K562 (cell line): ENCODE measurements around the gene ACY1. TPM values are rescaled to one million over a fixed set of nuclear protein-coding genes. Genes with fewer than 3 reads are reported as not detected.
A peak's percentile ranks its signal among the peaks of the same experiment; 100 is the strongest.

Experiments used
- ATAC-seq: fragments of 200-7000 bp; cut with Tn5 transposase; 3 replicates; pipeline ENCODE4 v1.9.1; 2020; ENCODE audit warnings: moderate library complexity
- BruUV-seq: library from RNA; stranded (reverse); fragments of 400-500 nt; replicated peaks from 2 replicates; lab custom pipeline; 2021; lab: Mats Ljungman, UMichigan
- CTCF ChIA-PET: fragments of 300-600 bp; formaldehyde crosslinking; extraction: SDS; loops from one replicate; lab custom pipeline; 2021; ENCODE audit warnings: low intra/inter-chr PET ratio; lab: Yijun Ruan, JAX
- POLR2A ChIA-PET: fragments of 300-600, 350-650 bp; sonication (Branson Sonifier 250); formaldehyde crosslinking; extraction: SDS; loops from one replicate; lab custom pipeline; 2021; ENCODE audit warnings: antibody characterized with exemption, inconsistent platforms; lab: Yijun Ruan, JAX
- DNase-seq, 4 experiments: peaks; one replicate each; pipeline versions ENCODE4 v3.0.0 to v3.0.0-alpha.2; 2011 to 2018; ENCODE audit warnings: low spot score in 3 of 4, mixed read lengths in 3 of 4; ENCODE audit errors: extremely low read depth in 1 of 4
- FAIRE-seq: peaks from 2 replicates; lab custom pipeline; 2011; peaks lifted over from hg19 to GRCh38; lab: Jason Lieb, UNC
- H2AFZ ChIP-seq: 2 replicates; pipeline ENCODE4 v1.6.0; 2011; ENCODE audit warnings: low read depth, low read length, control low read depth, inconsistent platforms
- H3K27ac ChIP-seq: fragments of 200-600 bp; 3 replicates; pipeline ENCODE4 v1.8.0; 2011; ENCODE audit warnings: low read depth, mild to moderate bottlenecking, control low read depth, inconsistent platforms, low read length, moderate library complexity, mixed read lengths; ENCODE audit errors: extremely low read depth
- H3K27me3 ChIP-seq, 2 experiments: fragments of 300-600 bp in 1 of 2; 2 replicates in 1 of 2; 3 replicates in 1 of 2; pipeline versions ENCODE4 v1.6.0 to v1.8.0; 2011; ENCODE audit warnings: inconsistent platforms in 2 of 2, low read length in 2 of 2, mild to moderate bottlenecking in 1 of 2, mixed read lengths in 1 of 2, moderate library complexity in 1 of 2; ENCODE audit not compliant: control insufficient read depth in 2 of 2, insufficient read depth in 2 of 2
- H3K36me3 ChIP-seq: fragments of 300-600 bp; 3 replicates; pipeline ENCODE4 v1.8.0; 2011; ENCODE audit warnings: mild to moderate bottlenecking, low read length, inconsistent platforms; ENCODE audit not compliant: control insufficient read depth, insufficient read depth
- H3K4me1 ChIP-seq, 2 experiments: fragments of 200-600 bp in 1 of 2; replicated peaks in 1 of 2; 2 replicates in 1 of 2; 3 replicates in 1 of 2; pipeline versions ENCODE4 v1.5.1 to v1.8.0; 2011; ENCODE audit warnings: inconsistent platforms in 2 of 2, low read length in 2 of 2, mild to moderate bottlenecking in 1 of 2, mixed read lengths in 1 of 2, moderate library complexity in 1 of 2; ENCODE audit not compliant: control insufficient read depth in 2 of 2, insufficient read depth in 2 of 2
- H3K4me2 ChIP-seq: 2 replicates; pipeline ENCODE4 v1.6.1; 2011; ENCODE audit warnings: low read length, control low read depth, inconsistent platforms, mixed read lengths; ENCODE audit not compliant: insufficient read depth
- H3K4me3 ChIP-seq: fragments of 200-600 bp; sonication (generic), shearing (Covaris generic); 2 replicates; pipeline ENCODE4 v1.5.1; 2016; ENCODE audit warnings: control low read depth, inconsistent platforms
- H3K79me2 ChIP-seq: fragments of 200-600 bp; 3 replicates; pipeline ENCODE4 v1.8.0; 2011; ENCODE audit warnings: low read length, inconsistent platforms; ENCODE audit not compliant: control insufficient read depth, insufficient read depth
- H3K9ac ChIP-seq, 2 experiments: 2 replicates each; pipeline versions ENCODE4 v1.6.0 to v1.6.1; 2011; ENCODE audit warnings: low read depth in 2 of 2, low read length in 2 of 2, control low read depth in 1 of 2, inconsistent platforms in 1 of 2, mild to moderate bottlenecking in 1 of 2, mixed read lengths in 1 of 2; ENCODE audit not compliant: insufficient read depth in 1 of 2
- H3K9me1 ChIP-seq: one replicate; pipeline ENCODE4 v1.6.0; 2011; ENCODE audit warnings: inconsistent platforms, mild to moderate bottlenecking, low read length, moderate library complexity; ENCODE audit not compliant: control insufficient read depth, insufficient read depth
- H3K9me3 ChIP-seq: replicated peaks from 2 replicates; pipeline ENCODE4 v1.5.1; 2011; ENCODE audit warnings: low read depth, low read length, inconsistent platforms; ENCODE audit not compliant: control insufficient read depth, insufficient read depth
- H4K20me1 ChIP-seq: replicated peaks from 2 replicates; pipeline ENCODE4 v1.6.1; 2011; ENCODE audit warnings: low read length, inconsistent platforms, mixed read lengths; ENCODE audit not compliant: control insufficient read depth, insufficient read depth
- BHLHE40 ChIP-seq: IDR thresholded peaks from 2 replicates; pipeline ENCODE4 v1.6.1; 2011; ENCODE audit warnings: low read length, improper control_type of control experiment
- CBFB ChIP-seq: sonication (generic); formaldehyde crosslinking; IDR thresholded peaks from 2 replicates; pipeline ENCODE4 v1.4.0; 2020; ENCODE audit warnings: mild to moderate bottlenecking, missing genetic modification reagents
- CREM ChIP-seq: IDR thresholded peaks from 2 replicates; pipeline ENCODE4 v1.6.1; 2014; ENCODE audit warnings: antibody characterized with exemption, low read depth
- ELF1 ChIP-seq: fragments of 200-800 bp; sonication (Bioruptor generic); IDR thresholded peaks from 2 replicates; pipeline ENCODE4 v1.6.1; 2016; ENCODE audit warnings: missing genetic modification characterization, missing compliant biosample characterization
- HDAC1 ChIP-seq, 2 experiments: fragments of 450-650 bp; IDR thresholded peaks; 2 replicates each; pipeline ENCODE4 v1.6.1; 2016 to 2017; ENCODE audit warnings: inconsistent platforms in 1 of 2, mild to moderate bottlenecking in 1 of 2, moderate library complexity in 1 of 2
- ID3 ChIP-seq, 2 experiments: fragments of 250-450 bp in 1 of 2; fragments of 450-650 bp in 1 of 2; sonication (Bioruptor Pico) in 1 of 2; IDR thresholded peaks; 2 replicates each; pipeline versions ENCODE4 v1.6.1 to v1.8.0; 2016 to 2021; ENCODE audit warnings: mild to moderate bottlenecking in 2 of 2, moderate library complexity in 2 of 2, missing compliant biosample characterization in 1 of 2, missing genetic modification characterization in 1 of 2
- JUND ChIP-seq, 2 experiments: IDR thresholded peaks; 2 replicates in 1 of 2; 3 replicates in 1 of 2; pipeline ENCODE4 v1.6.1; 2011; ENCODE audit warnings: borderline replicate concordance in 2 of 2, low read depth in 2 of 2, low read length in 2 of 2, improper control_type of control experiment in 1 of 2, missing biosample characterization in 1 of 2, missing genetic modification characterization in 1 of 2, missing genetic modification reagents in 1 of 2
- MCM2 ChIP-seq: fragments of 450-650 bp; IDR thresholded peaks from 2 replicates; pipeline ENCODE4 v1.6.1; 2017; ENCODE audit warnings: low read depth, mild to moderate bottlenecking
- NFXL1 ChIP-seq: fragments of 450-650 bp; formaldehyde crosslinking; IDR thresholded peaks from 2 replicates; pipeline ENCODE4 v1.4.0; 2021; ENCODE audit warnings: mild to moderate bottlenecking
- RBM14 ChIP-seq: fragments of 200-400 bp; formaldehyde crosslinking; IDR thresholded peaks from 2 replicates; pipeline ENCODE4 v1.6.1; 2018; ENCODE audit warnings: low read depth, mild to moderate bottlenecking, low read length, moderate library complexity, borderline replicate concordance; ENCODE audit not compliant: insufficient read depth
- SMARCA5 ChIP-seq: fragments of 450-650 bp; IDR thresholded peaks from 2 replicates; pipeline ENCODE4 v1.6.1; 2016
- SMC3 ChIP-seq: conservative IDR thresholded peaks from 2 replicates; pipeline ENCODE4 v1.6.1; 2011; ENCODE audit warnings: low read depth, low read length, improper control_type of control experiment; ENCODE audit not compliant: insufficient read depth
- ZC3H11A ChIP-seq: IDR thresholded peaks from 2 replicates; pipeline ENCODE4 v1.6.1; 2012; ENCODE audit warnings: low read depth, low read length, improper control_type of control experiment
- ZNF24 ChIP-seq: fragments of 450-650 bp; IDR thresholded peaks from 2 replicates; pipeline ENCODE4 v1.6.1; 2016
- ZNF316 ChIP-seq: fragments of 450-650 bp; IDR thresholded peaks from 2 replicates; pipeline ENCODE4 v1.6.1; 2016
- WGBS: fragments of 100-300 bp; shearing (Covaris generic); methylation state at CpG from one replicate; pipeline ENCODE4 v1.1.6; 2016; ENCODE audit warnings: low coverage, mixed read lengths; ENCODE audit not compliant: insufficient coverage; ENCODE audit errors: missing lambda C conversion rate; 5-methylcytosine and 5-hydroxymethylcytosine counted together
- in situ Hi-C: fragments of 300-500 bp; cut with MboI; formaldehyde crosslinking; loops from 4 replicates; pipeline ENCODE4 v1.15.0; 2018; ENCODE audit warnings: inconsistent platforms, mixed read lengths
- intact Hi-C: fragments of 100-400 bp; cut with micrococcal nuclease; formaldehyde crosslinking; loops from 2 replicates; pipeline ENCODE4 v1.14.2; 2022
- polyA plus RNA-seq, 8 experiments: library from polyadenylated mRNA; depleted of rRNA in 4 of 8; stranded (reverse) in 5 of 8; unstranded in 3 of 8; fragments of >200 nt; fragmentation: Nextera tagmentation in 2 of 8; fragmentation: Illumina TruSeq in 1 of 8; extraction: Ambion mirVana in 2 of 8; extraction: Trizol in 1 of 8; gene quantifications; 2 replicates each; pipeline versions ENCODE4 v1.2.1 to v1.2.3, GENCODE V29; 2011 to 2014; ENCODE audit warnings: inconsistent platforms in 1 of 8, missing spikeins in 1 of 8
- total RNA-seq, 7 experiments: library from RNA; depleted of rRNA in 6 of 7; stranded (reverse); fragments of >200 nt in 6 of 7; fragmentation: Illumina TruSeq in 2 of 7; extraction: Trizol in 2 of 7; gene quantifications; 2 replicates each; pipeline versions ENCODE4 v1.2.1 to v1.2.3, GENCODE V29; 2011 to 2021; ENCODE audit warnings: low replicate concordance in 1 of 7
- TF ChIP-seq, protein P1 (sequence below): fragments of 250-450 bp; sonication (Bioruptor Pico); IDR thresholded peaks from 2 replicates; pipeline ENCODE4 v1.4.0; 2020; ENCODE audit warnings: mild to moderate bottlenecking

The ACY1 gene
- total and polyA plus RNA-seq, 9 of the 15 experiments (the other 6 are each of a cell fraction or from before 2014, with no cell fraction given), result 70.7 to 195 (median 123) TPM

GRCh38 chr3:51982352-51982837 lies 940 bp upstream of the ACY1 start:
- Histone ChIP-seq H3K9ac (peak overlapping the region; percentile 94 to 97), H3K27me3 (no peaks in the 10 kb centered on the region), H3K4me3 (peak overlapping the region; percentile 55), H4K20me1 (no peaks in the 10 kb centered on the region), H3K79me2 (peaks cover 47% of the 10 kb centered on the region), H3K9me3 (no peaks in the 10 kb centered on the region), H3K27ac (peak overlapping the region; percentile 91), H3K9me1 (no peaks in the 10 kb centered on the region), H3K36me3 (peaks cover 23% of the 10 kb centered on the region; the same call in 2 of the 3 replicates), H3K4me1 (peaks cover 32 to 69% of the 10 kb centered on the region in 2 experiments; a peak in 4 of 5 replicates), H3K4me2 (peak overlapping the region; percentile 96), H2AFZ (peak overlapping the region; percentile 69)
- ChIA-PET CTCF (no interaction called here), POLR2A (interaction anchor here (0.6 to 5.2 kb wide), 9 partner anchors 9 to 417 kb away, joined by 3 to 105 read pairs (median 3); partner anchors contain the start of genes ABHD14A, ABHD14B, PARP3 and RPL29)
- 0% methylated on average over 4 of the region's 4 CpGs for WGBS
- in situ Hi-C loops (no loop called here), intact Hi-C loops (no loop called here)
- ATAC-seq, result peak; percentile 57
- peak; percentile 54 for FAIRE-seq
- BruUV-seq, result TSS peak; percentile 73
- peak in 3 of 4 experiments; percentile 49 to 67 (median 64) for DNase-seq
- no peak for TF ChIP-seq ID3 (CRISPR knock-in tag; IDR thresholded peaks at IDR 0.05)
- TF ChIP-seq ID3 (tag; IDR thresholded peaks at IDR 0.05), result 0 out of 2 replicates have a peak, but pooled peaks have one; percentile 18
- no peak for TF ChIP-seq ELF1 (tag)
- 0 out of 2 replicates have a peak, but pooled peaks have one; percentile 2 for TF ChIP-seq SMC3
- TF ChIP-seq ZNF316, result 0 out of 2 replicates have a peak, but pooled peaks have one; percentile 7
- 0 out of 2 replicates have a peak, but pooled peaks have one; percentile 30 for TF ChIP-seq SMARCA5
- TF ChIP-seq CBFB, result 0 out of 2 replicates have a peak, but pooled peaks have one; percentile 10
- no peak for TF ChIP-seq NFXL1 (CRISPR knock-in tag)
- TF ChIP-seq, protein P1, sequence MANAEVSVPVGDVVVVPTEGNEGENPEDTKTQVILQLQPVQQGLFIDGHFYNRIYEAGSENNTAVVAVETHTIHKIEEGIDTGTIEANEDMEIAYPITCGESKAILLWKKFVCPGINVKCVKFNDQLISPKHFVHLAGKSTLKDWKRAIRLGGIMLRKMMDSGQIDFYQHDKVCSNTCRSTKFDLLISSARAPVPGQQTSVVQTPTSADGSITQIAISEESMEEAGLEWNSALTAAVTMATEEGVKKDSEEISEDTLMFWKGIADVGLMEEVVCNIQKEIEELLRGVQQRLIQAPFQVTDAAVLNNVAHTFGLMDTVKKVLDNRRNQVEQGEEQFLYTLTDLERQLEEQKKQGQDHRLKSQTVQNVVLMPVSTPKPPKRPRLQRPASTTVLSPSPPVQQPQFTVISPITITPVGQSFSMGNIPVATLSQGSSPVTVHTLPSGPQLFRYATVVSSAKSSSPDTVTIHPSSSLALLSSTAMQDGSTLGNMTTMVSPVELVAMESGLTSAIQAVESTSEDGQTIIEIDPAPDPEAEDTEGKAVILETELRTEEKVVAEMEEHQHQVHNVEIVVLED (CRISPR knock-in tag), result no peak
- TF ChIP-seq CREM, result 0 out of 2 replicates have a peak, but pooled peaks have one; percentile 3
- peak in 1 of 2 experiments; percentile 71; a peak in 2 of 4 replicates for TF ChIP-seq HDAC1 (IDR thresholded peaks at IDR 0.05)
- no peak for TF ChIP-seq MCM2
- no peak for TF ChIP-seq RBM14
- TF ChIP-seq JUND (IDR thresholded peaks at IDR 0.05; ENCODE audit: borderline replicate concordance, low read depth, low read length), result 0 out of 2 replicates have a peak, but pooled peaks have one; percentile 7
- TF ChIP-seq JUND (tag; IDR thresholded peaks at IDR 0.05; ENCODE audit: borderline replicate concordance, low read depth, low read length), result no peak
- TF ChIP-seq ZNF24, result peak; percentile 62
- no peak for TF ChIP-seq ZC3H11A
- peak; percentile 43; the same call in 1 of the 2 replicates for TF ChIP-seq BHLHE40
